Effector memory CD4-positive, alpha-beta T cell (primary cell): ENCODE results near the gene C1orf198.
"Not testable (repeated sequence)": the region's sequence is repeated elsewhere in the genome, so short reads cannot be mapped to it uniquely, and the experiment has no call there.

Source experiments
- DNase-seq, 3 donors: peaks; one replicate each; pipeline ENCODE4 v3.0.0-alpha.2; 2020
- H3K27ac ChIP-seq: 2 replicates; pipeline ENCODE4 v1.7.0; 2013; ENCODE audit warnings: mild to moderate bottlenecking, low read length, moderate library complexity; ENCODE audit not compliant: insufficient read depth, poor library complexity, severe bottlenecking
- H3K27me3 ChIP-seq: replicated peaks from 2 replicates; pipeline ENCODE4 v1.7.0; 2013; ENCODE audit warnings: mild to moderate bottlenecking, low read length; ENCODE audit not compliant: insufficient read depth, control insufficient read depth, poor library complexity, severe bottlenecking
- H3K36me3 ChIP-seq: 2 replicates; pipeline ENCODE4 v1.7.0; 2013; ENCODE audit warnings: mild to moderate bottlenecking, low read length, moderate library complexity; ENCODE audit not compliant: control insufficient read depth, insufficient read depth
- H3K4me1 ChIP-seq: 2 replicates; pipeline ENCODE4 v1.7.0; 2013; ENCODE audit warnings: low read length, mild to moderate bottlenecking; ENCODE audit not compliant: control insufficient read depth, insufficient read depth, poor library complexity, severe bottlenecking
- H3K4me3 ChIP-seq: 2 replicates; pipeline ENCODE4 v1.7.0; 2013; ENCODE audit warnings: low read length, low read depth, mild to moderate bottlenecking; ENCODE audit not compliant: insufficient read depth, poor library complexity, severe bottlenecking
- H3K9me3 ChIP-seq: 2 replicates; pipeline ENCODE4 v1.7.0; 2013; ENCODE audit warnings: mild to moderate bottlenecking, low read length, moderate library complexity; ENCODE audit not compliant: control insufficient read depth

Gene C1orf198

GRCh38 chr1:230854423-230854822, 13.9 kb downstream of the C1orf198 start:
- Histone ChIP-seq H3K4me3 (no peak overlapping the region), H3K27me3 (no peaks in the 10 kb centered on the region), H3K36me3 (no peaks in the 10 kb centered on the region), H3K9me3 (no peaks in the 10 kb centered on the region), H3K27ac (no peak overlapping the region), H3K4me1 (no peaks in the 10 kb centered on the region)
- DNase-seq, result no peak

GRCh38 chr1:230853731-230854130, 14.6 kb downstream of the C1orf198 start:
- Histone ChIP-seq H3K27me3 (no peaks in the 10 kb centered on the region), H3K36me3 (no peaks in the 10 kb centered on the region), H3K9me3 (no peaks in the 10 kb centered on the region), H3K4me1 (no peaks in the 10 kb centered on the region), H3K4me3 (no peak overlapping the region), H3K27ac (no peak overlapping the region)
- no peak for DNase-seq

- DNase-seq, result no peak
- Histone ChIP-seq H3K27ac (no peak overlapping the region), H3K9me3 (no peaks in the 10 kb centered on the region), H3K4me1 (no peaks in the 10 kb centered on the region), H3K27me3 (no peaks in the 10 kb centered on the region), H3K36me3 (no peaks in the 10 kb centered on the region), H3K4me3 (no peak overlapping the region)
Observed at GRCh38 chr1:230852959-230853358, 15.4 kb downstream of the C1orf198 start.

GRCh38 chr1:230851291-230851691, 17.0 kb downstream of the C1orf198 start:
- Histone ChIP-seq H3K9me3 (no peaks in the 10 kb centered on the region), H3K27ac (no peak overlapping the region), H3K36me3 (no peaks in the 10 kb centered on the region), H3K4me3 (no peak overlapping the region), H3K4me1 (no peaks in the 10 kb centered on the region), H3K27me3 (no peaks in the 10 kb centered on the region)
- no peak for DNase-seq

- Histone ChIP-seq H3K36me3 (no peaks in the 10 kb centered on the region), H3K4me1 (no peaks in the 10 kb centered on the region)
Observed at GRCh38 chr1:230850547-230850946, 17.8 kb downstream of the C1orf198 start.

GRCh38 chr1:230849451-230850224, 18.7 kb downstream of the C1orf198 start:
- Histone ChIP-seq H3K4me1 (no peaks in the 10 kb centered on the region), H3K4me3 (no peak overlapping the region), H3K27me3 (no peaks in the 10 kb centered on the region), H3K36me3 (no peaks in the 10 kb centered on the region), H3K27ac (no peak overlapping the region), H3K9me3 (no peaks in the 10 kb centered on the region)
- DNase-seq, result no peak

More at GRCh38 chr1:230850547-230850946, 17.8 kb downstream of the C1orf198 start:
- no peaks in the 10 kb centered on the region for H3K27me3 ChIP-seq
- no peak overlapping the region for H3K4me3 ChIP-seq
- no peaks in the 10 kb centered on the region for H3K9me3 ChIP-seq
- no peak overlapping the region for H3K27ac ChIP-seq
- DNase-seq, result no peak

GRCh38 chr1:230848235-230848634, 20.1 kb downstream of the C1orf198 start:
- no peaks in the 10 kb centered on the region for H3K9me3 ChIP-seq
- H3K27me3 ChIP-seq, result no peaks in the 10 kb centered on the region
- no peak for DNase-seq
- no peaks in the 10 kb centered on the region for H3K4me1 ChIP-seq
- no peak overlapping the region for H3K27ac ChIP-seq
- no peaks in the 10 kb centered on the region for H3K36me3 ChIP-seq
- H3K4me3 ChIP-seq, result no peak overlapping the region

- not testable (repeated sequence) for H3K27me3 ChIP-seq, H3K36me3 ChIP-seq, H3K4me1 ChIP-seq, DNase-seq, H3K4me3 ChIP-seq, H3K9me3 ChIP-seq, H3K27ac ChIP-seq
Observed at GRCh38 chr1:230845184-230845583, 23.1 kb downstream of the C1orf198 start.

GRCh38 chr1:230844561-230844960, 23.8 kb downstream of the C1orf198 start:
- H3K4me1 ChIP-seq, result no peaks in the 10 kb centered on the region
- H3K27ac ChIP-seq, result no peak overlapping the region
- no peaks in the 10 kb centered on the region for H3K27me3 ChIP-seq
- no peaks in the 10 kb centered on the region for H3K9me3 ChIP-seq
- H3K36me3 ChIP-seq, result no peaks in the 10 kb centered on the region
- no peak overlapping the region for H3K4me3 ChIP-seq
- no peak for DNase-seq

- Histone ChIP-seq H3K36me3 (no peaks in the 10 kb centered on the region), H3K4me1 (no peaks in the 10 kb centered on the region), H3K27me3 (no peaks in the 10 kb centered on the region), H3K9me3 (no peaks in the 10 kb centered on the region), H3K4me3 (no peak overlapping the region), H3K27ac (no peak overlapping the region)
- no peak for DNase-seq
Observed at GRCh38 chr1:230843503-230844309, 24.6 kb downstream of the C1orf198 start.
